ENCODE results near the gene MOSMO. TPM values are rescaled to one million over a fixed set of nuclear protein-coding genes. Genes with fewer than 3 reads are reported as not detected.

Gene MOSMO
- total RNA-seq, 4 donors from 2014 or later, result 13.8 to 39.8 (median 28.1) TPM

DNA sequence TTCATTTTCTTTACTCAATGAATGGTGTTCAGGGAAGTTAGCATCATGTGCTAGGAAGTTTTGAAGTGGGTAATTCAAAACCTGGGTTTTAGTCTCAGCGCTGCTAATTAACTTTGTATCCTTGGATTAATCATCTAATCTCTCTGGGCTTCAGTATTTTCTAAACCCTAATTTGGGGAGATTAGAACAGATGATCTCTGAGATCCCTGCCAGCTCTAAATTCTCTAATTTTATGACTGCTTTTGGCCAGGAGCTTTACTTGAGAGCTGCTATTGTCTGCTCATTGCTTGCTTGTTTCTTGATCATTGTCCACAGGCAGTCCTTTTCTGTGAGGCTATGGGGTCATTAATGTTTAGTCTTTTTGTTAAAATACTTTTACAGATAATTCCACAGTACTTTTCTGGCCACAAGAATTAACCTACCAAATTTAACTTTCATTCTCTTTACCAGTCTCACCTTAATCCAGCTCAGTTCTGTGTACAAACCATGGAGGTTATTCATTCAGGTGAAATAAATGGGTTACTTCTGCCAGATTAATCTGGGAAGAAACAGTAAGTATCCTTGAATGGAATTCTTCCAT, 56.1 kb downstream of the MOSMO start:
- DNase-seq, result no peak
- Histone ChIP-seq H3K36me3 (no peaks in the 10 kb centered on the region), H3K4me3 (replicated peaks in 1 of 3) (no peak overlapping the region), H3K27ac (no peak overlapping the region), H3K4me1 (no peaks in the 10 kb centered on the region), H3K27me3 (no peaks in the 10 kb centered on the region), H3K9me3 (no peaks in the 10 kb centered on the region)
- TF ChIP-seq, protein P1, sequence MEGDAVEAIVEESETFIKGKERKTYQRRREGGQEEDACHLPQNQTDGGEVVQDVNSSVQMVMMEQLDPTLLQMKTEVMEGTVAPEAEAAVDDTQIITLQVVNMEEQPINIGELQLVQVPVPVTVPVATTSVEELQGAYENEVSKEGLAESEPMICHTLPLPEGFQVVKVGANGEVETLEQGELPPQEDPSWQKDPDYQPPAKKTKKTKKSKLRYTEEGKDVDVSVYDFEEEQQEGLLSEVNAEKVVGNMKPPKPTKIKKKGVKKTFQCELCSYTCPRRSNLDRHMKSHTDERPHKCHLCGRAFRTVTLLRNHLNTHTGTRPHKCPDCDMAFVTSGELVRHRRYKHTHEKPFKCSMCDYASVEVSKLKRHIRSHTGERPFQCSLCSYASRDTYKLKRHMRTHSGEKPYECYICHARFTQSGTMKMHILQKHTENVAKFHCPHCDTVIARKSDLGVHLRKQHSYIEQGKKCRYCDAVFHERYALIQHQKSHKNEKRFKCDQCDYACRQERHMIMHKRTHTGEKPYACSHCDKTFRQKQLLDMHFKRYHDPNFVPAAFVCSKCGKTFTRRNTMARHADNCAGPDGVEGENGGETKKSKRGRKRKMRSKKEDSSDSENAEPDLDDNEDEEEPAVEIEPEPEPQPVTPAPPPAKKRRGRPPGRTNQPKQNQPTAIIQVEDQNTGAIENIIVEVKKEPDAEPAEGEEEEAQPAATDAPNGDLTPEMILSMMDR (IDR thresholded peaks at IDR 0.05), result no peak
- no peak for TF ChIP-seq POLR2A (IDR thresholded peaks at IDR 0.05)
- 73 to 79% methylated on average over 1 of the region's 1 CpG for WGBS, 2 donors
- intact Hi-C loops (cut with DNase I), result no loop called here

DNA sequence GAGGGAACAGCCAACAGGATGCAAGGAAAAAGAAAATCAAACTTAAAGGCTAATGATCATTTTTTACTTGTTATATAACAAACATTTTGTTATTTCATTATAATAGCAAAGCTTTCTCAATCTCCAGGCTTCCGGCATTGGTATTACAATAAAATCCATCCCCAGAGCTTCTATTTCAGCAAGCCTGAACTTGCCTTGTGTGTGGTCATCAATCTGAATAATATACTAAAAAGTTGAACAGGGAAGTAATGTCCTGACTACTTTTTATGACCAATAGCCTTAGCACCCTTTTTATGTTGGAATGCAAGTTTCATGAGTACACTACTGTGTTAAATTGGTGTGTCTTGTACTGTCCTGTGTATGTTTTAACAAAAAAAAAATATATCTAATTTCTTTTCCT, 57.3 kb downstream of the MOSMO start:
- Histone ChIP-seq H3K27ac (no peak overlapping the region), H3K36me3 (no peaks in the 10 kb centered on the region), H3K4me1 (peaks cover 3% of the 10 kb centered on the region in 2 donors), H3K9me3 (no peaks in the 10 kb centered on the region), H3K27me3 (no peaks in the 10 kb centered on the region), H3K4me3 (replicated peaks in 1 of 3) (no peak overlapping the region)
- intact Hi-C loops (cut with DNase I), result no loop called here
- TF ChIP-seq, protein P1 (IDR thresholded peaks at IDR 0.05), result no peak
- TF ChIP-seq POLR2A (IDR thresholded peaks at IDR 0.05), result no peak
- 90 to 93% methylated on average over 1 of the region's 1 CpG for WGBS, 2 donors
- no peak for DNase-seq

DNA sequence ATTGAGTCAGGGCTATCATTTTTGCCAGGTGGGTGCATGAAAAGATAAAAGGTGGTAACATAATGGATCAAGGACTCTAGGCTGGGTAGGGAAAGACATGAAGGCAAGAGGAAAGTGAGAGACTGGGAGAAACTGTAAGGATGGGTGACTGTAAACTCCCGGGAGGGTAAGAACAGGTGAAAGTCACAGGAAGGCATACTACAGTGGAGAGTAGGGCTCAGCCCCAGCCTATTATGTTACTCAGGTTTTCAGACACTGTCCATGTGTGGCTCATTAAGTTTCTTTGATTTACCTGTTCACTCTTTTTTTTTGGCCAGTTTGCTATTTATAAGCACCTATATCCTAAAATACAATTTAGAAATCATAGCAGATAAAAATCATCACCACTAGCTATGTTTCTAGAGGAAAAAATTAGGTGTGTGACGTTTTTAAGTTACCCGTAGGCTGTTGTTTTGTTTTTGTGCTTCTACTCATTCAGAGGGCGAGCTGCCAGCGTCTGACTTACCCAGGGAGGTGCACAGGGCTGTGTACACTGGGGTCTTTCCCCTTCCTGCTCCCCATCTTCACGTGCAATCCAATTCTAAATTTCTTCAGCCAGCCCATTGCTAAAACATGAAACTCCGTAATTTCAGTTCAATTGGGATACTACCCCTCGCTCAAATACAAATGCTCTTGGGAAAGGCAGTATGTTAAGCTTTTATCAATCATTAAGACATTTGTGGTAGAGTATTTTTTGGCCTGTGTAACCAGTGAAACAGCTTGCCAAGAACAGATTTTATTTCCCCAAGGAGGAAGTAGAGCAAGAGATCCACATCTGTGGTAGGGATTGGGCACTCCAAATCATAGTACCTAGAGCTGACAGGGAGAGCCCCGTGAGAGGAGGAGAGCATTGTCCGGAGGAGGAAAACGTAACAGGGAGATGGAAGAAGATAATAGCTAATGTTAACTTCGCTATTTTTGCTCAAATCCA, 62.7 kb downstream of the MOSMO start:
- Histone ChIP-seq H3K4me1 (peaks cover 12 to 15% of the 10 kb centered on the region in 2 donors), H3K36me3 (no peaks in the 10 kb centered on the region), H3K4me3 (replicated peaks in 1 of 3) (no peak overlapping the region), H3K27me3 (no peaks in the 10 kb centered on the region), H3K9me3 (no peaks in the 10 kb centered on the region), H3K27ac (peak overlapping the region in 1 of 3 donors; percentile 1)
- TF ChIP-seq, protein P1 (IDR thresholded peaks at IDR 0.05), result no peak
- no peak for TF ChIP-seq POLR2A (IDR thresholded peaks at IDR 0.05)
- no peak for DNase-seq
- WGBS, 2 donors, result 52 to 60% methylated on average over 12 of the region's 12 CpGs
- intact Hi-C loops (cut with DNase I), result no loop called here

DNA sequence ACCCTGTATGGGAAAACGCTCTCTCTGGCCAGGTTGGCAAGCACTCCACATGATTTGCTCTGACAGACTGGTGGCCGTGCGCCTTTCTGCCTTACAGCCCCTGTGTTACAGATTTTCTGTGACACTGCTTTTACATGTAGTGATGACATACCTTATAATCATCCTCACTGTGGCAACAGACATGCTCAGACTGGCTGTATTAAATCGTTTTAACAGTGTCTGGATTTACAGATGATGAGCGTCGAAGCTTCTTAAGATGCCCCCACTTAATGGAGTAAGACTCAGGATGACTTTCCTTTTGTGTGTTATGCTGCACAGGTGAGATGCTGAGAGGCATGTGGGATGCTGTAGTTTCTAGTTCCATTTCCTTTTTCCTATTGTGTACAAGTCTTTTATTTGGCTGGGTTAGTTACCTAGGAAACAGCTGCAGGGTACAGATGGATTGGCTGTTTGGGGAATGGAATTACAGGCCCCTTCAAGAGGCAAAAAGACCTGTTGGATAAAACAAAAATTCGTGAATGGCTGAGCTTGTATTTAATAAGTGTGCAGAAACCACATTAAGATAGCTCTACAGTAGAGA, 63.5 kb downstream of the MOSMO start:
- TF ChIP-seq, protein P1 (IDR thresholded peaks at IDR 0.05), result no peak
- no peak for TF ChIP-seq POLR2A (IDR thresholded peaks at IDR 0.05)
- DNase-seq, result no peak
- H3K27ac ChIP-seq, result peak overlapping the region in 1 of 3 donors; percentile 1
- intact Hi-C loops (cut with DNase I), result no loop called here
- WGBS, 2 donors, result 79 to 82% methylated on average over 7 of the region's 7 CpGs
- H3K4me3 ChIP-seq (replicated peaks in 1 of 3), result no peak overlapping the region
- no peaks in the 10 kb centered on the region for H3K27me3 ChIP-seq
- H3K4me1 ChIP-seq, result peaks cover 12 to 15% of the 10 kb centered on the region in 2 donors
- no peaks in the 10 kb centered on the region for H3K9me3 ChIP-seq
- no peaks in the 10 kb centered on the region for H3K36me3 ChIP-seq
